Measurements from ENCODE around the gene PATJ.

PATJ gene

DNA sequence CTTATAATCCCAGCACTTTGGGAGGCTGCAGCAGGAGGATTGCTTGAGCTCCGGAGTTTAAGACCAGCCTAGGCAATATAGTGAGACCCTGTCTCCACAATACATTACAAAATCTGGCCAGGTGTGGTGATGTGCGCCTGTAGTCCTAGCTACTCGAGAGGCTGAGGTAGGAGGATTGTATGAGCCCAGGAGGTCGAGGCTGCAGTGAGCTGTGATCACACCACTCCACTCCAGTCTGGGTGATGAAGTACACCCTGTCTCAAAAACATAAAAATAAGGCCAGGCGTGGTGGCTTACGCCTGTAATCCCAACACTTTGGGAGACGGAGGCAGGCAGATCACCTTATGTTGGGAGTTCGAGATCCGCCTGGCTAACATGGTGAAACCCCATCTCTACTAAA, 480.0 kb downstream of the PATJ start:
- no peak overlapping the region for H3K27ac ChIP-seq
- H3K9ac ChIP-seq: no peak overlapping the region
- H2AFZ ChIP-seq: no peak overlapping the region
- no peak overlapping the region for H3K4me3 ChIP-seq (ENCODE audit: low read depth, low read length)
- no peaks in the 10 kb centered on the region for H3K9me3 ChIP-seq (ENCODE audit: control insufficient read depth, low read length)
- no peaks in the 10 kb centered on the region for H3K36me3 ChIP-seq (ENCODE audit: control insufficient read depth, insufficient read depth, low read length)
- H3K4me2 ChIP-seq (ENCODE audit: low read length): no peak overlapping the region
- no peaks in the 10 kb centered on the region for H3K27me3 ChIP-seq (ENCODE audit: control insufficient read depth, insufficient read depth, low read length)
- no peak for TF ChIP-seq CTCF (IDR thresholded peaks at IDR 0.05)
- H3K79me2 ChIP-seq: no peaks in the 10 kb centered on the region
- no peaks in the 10 kb centered on the region for H3K4me1 ChIP-seq

DNA sequence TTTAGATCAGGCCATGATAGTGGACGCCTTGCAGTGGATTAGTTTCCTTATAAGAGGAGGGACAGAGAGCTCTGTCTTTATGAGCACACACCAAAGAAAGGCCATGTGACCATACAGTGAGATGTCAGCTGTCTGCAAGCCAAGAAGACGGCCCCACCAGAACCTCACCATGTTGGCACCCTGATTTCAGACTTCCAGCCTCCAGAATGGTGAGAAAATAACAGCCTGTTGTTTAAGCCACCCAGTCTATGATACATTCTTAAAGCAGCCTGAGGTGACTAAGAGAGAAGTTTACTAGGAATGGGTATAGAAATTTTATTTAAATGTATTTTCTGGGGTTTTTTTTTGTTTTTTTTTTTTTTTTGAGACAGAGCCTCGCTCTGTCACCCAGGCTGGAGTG, 481.9 kb downstream of the PATJ start:
- Histone ChIP-seq H3K9me3 (ENCODE audit: control insufficient read depth, low read length) (no peaks in the 10 kb centered on the region), H3K9ac (no peak overlapping the region), H3K4me2 (ENCODE audit: low read length) (no peak overlapping the region), H3K27me3 (ENCODE audit: control insufficient read depth, insufficient read depth, low read length) (no peaks in the 10 kb centered on the region), H3K4me1 (no peaks in the 10 kb centered on the region), H3K27ac (no peak overlapping the region), H2AFZ (no peak overlapping the region), H3K4me3 (ENCODE audit: low read depth, low read length) (no peak overlapping the region), H3K36me3 (ENCODE audit: control insufficient read depth, insufficient read depth, low read length) (no peaks in the 10 kb centered on the region), H3K79me2 (no peaks in the 10 kb centered on the region)
- TF ChIP-seq CTCF (IDR thresholded peaks at IDR 0.05): no peak

GRCh38 chr1:62227496-62227895, 485.2 kb downstream of the PATJ start:
- H3K79me2 ChIP-seq: no peaks in the 10 kb centered on the region
- TF ChIP-seq CTCF (IDR thresholded peaks at IDR 0.05): no peak
- no peaks in the 10 kb centered on the region for H3K27me3 ChIP-seq (ENCODE audit: control insufficient read depth, insufficient read depth, low read length)
- no peak overlapping the region for H3K27ac ChIP-seq
- no peak overlapping the region for H3K4me3 ChIP-seq (ENCODE audit: low read depth, low read length)
- no peak overlapping the region for H3K9ac ChIP-seq
- no peak overlapping the region for H2AFZ ChIP-seq
- H3K9me3 ChIP-seq (ENCODE audit: control insufficient read depth, low read length): no peaks in the 10 kb centered on the region
- H3K36me3 ChIP-seq (ENCODE audit: control insufficient read depth, insufficient read depth, low read length): no peaks in the 10 kb centered on the region
- no peak overlapping the region for H3K4me2 ChIP-seq (ENCODE audit: low read length)
- H3K4me1 ChIP-seq: no peaks in the 10 kb centered on the region
